HG03139 (cell line): Measurements from ENCODE around the gene ST6GAL1.

ENCODE experiments used
- ATAC-seq: cut with Tn5 transposase; IDR thresholded peaks from one replicate; pipeline ENCODE4 v1.9.1; 2021; ENCODE audit not compliant: unreplicated experiment

Gene ST6GAL1

GRCh38 chr3:187072102-187072501, 141.8 kb downstream of the ST6GAL1 start:
- ATAC-seq: no peak

- ATAC-seq: no peak
Observed at GRCh38 chr3:187072511-187072910, 142.2 kb downstream of the ST6GAL1 start.

- ATAC-seq: no peak
Observed at GRCh38 chr3:187073581-187074098, 143.3 kb downstream of the ST6GAL1 start.

DNA sequence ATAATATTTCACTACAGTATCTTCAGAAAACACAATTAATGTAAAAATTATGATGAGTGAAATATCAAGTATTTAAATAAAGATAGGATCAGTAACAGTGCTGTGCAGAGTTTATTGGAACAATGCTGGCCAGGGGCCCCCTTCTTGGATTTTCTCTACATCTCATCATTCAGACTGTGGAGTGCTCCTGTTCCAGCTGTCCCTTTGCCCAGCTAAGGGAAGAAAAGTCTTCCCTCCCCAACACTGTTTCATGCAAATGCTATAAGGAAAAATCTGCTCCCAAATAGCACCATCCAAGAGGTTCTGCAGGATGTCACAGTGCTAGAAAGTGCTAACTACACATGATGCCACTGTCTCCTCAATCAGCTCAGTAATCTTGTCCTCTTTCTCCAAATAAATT, 144.5 kb downstream of the ST6GAL1 start:
- no peak for ATAC-seq

- ATAC-seq: no peak
Observed at GRCh38 chr3:187076297-187076696, 146.0 kb downstream of the ST6GAL1 start.

DNA sequence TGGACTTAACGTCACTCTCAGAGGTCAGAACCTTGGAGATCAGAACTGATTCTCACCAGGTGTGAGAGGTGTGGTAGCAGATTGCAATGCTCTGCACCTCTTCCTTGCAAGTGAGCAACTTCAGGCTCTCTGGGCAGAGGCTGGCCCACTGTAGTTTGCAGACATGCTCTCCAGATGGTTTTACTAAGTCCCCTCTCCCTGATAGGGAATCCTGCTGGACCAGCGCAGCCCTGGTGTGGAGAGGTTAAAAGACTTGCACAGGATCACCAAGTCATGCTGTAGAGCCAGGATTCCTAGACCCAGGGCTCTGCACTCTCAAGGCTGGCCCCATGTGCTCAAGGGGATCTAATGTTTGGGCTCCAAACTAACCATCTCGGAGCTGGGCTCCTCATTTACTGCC, 146.8 kb downstream of the ST6GAL1 start:
- no peak for ATAC-seq

- ATAC-seq: no peak
Observed at GRCh38 chr3:187077537-187077936, 147.2 kb downstream of the ST6GAL1 start.

GRCh38 chr3:187079090-187080022, 149.0 kb downstream of the ST6GAL1 start:
- ATAC-seq: no peak

DNA sequence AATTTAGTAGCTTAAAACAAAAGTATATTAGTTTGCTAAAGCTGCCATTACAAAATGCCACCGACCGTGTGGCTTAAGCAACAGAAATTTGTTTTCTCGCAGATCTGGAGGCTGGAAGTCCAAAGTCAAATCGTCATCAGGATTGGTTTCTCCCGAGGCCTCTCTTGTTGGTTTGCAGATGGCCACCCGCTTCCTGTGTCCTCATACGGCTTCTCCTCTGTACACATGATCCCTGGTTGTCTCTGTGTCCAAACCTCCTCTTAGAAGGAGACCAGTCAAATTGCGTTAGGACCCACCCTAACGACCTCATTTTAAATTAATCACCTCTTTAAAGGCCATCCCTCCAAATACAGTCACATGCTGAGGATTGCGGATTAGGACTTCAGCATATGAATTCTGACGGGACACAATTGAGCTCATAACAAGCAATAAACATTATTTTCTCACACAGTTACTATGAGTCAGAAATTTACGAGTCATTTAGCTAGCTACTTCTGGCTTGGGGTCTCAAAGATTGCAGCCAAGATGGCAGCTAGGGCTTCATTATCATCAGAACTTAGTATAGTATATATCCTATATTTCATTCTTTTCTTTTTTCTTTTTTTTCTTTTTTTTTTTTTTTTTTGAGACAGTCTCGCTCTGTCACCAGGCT, 150.6 kb downstream of the ST6GAL1 start:
- ATAC-seq: no peak

DNA sequence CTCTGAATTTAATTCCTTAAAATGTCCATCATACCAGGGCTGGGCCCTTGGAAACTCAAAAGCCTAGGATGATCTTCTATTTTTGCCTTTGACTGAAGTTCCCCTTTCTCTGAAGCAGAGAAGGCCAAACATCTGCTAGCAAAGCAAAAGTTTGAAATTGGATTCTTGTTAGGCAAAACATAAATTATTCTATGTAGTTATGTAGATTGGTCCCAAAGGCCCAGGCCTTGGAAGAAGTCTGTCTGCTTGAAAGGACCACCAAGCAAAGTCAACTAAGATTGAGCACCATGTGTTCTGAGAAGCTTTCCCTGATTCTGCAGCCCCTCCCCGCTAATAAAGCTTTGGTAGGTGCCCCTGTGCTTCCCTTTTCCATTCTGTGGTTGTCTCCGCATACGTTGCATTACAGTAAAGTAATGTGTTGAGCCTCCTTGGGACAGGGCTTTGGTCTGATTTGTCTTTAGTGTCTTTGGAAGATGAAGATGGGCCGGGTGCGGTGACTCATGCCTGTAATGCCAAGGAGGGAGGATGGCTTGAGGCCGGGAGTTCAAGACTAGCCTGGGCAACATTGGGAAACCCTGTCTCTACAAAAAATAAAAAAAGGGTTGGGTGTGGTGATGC, 152.5 kb downstream of the ST6GAL1 start:
- no peak for ATAC-seq

DNA sequence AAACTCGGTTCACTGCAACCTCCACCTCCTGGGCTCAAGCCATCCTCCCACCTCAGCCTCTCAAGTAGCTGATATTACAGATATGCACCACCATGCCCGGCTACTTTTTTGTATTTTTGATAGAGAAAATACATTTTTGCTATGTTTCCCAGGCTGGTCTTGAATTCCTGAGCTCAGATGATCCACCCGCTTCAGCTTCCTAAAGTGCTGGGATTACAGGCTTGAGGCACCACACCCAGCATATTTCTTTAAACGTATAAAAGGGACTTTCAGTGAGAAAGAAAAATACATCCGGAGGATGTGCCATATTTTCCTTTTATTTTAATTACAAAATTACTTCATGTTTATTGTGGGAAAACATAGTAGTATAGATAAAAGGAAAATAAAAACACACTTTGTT, 153.8 kb downstream of the ST6GAL1 start:
- no peak for ATAC-seq

GRCh38 chr3:187084580-187084979, 154.3 kb downstream of the ST6GAL1 start:
- ATAC-seq: no peak

- ATAC-seq: no peak
Observed at GRCh38 chr3:187085021-187085666, 154.8 kb downstream of the ST6GAL1 start.

GRCh38 chr3:187085933-187086332, 155.6 kb downstream of the ST6GAL1 start:
- ATAC-seq: no peak

GRCh38 chr3:187086831-187087230, 156.5 kb downstream of the ST6GAL1 start:
- ATAC-seq: no peak

DNA sequence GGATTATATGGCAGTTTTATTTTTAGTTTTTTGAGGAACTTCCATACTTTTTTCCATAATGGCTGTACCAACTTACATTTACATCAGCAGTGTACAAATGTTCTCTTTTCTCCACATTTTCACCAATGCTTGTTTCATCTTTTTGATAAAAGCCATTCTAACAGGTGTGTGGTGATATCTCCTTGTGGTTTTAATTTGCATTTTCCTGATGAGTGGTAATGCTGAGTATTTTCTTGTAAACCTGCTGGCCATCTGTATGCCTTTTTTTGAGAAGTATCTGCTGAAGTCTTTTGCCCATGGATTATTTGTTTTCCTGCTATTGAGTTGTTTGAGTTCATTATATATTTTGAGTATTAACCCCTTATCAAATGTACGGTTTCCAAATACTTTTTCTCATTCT, 158.4 kb downstream of the ST6GAL1 start:
- no peak for ATAC-seq

DNA sequence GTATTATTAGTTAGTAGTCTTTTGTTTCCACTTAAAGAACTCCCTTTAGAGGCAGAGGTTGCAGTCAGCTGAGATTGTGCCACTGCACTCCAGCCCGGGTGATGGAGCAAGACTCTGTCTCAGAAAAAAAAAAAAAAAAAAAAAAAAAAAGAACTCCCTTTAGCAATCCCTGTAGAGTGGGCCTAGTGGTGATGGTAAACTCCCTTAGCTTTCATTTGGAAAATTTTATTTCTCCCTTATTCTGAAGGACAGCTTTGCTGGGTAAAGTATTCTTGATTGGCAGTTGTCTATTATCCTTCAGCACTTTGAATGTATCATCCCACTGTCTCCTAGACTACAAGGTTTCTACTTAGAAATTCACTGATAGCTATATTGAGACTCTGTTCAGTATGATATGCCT, 163.0 kb downstream of the ST6GAL1 start:
- ATAC-seq: no peak

- ATAC-seq: no peak
Observed at GRCh38 chr3:187098923-187099512, 168.7 kb downstream of the ST6GAL1 start.

DNA sequence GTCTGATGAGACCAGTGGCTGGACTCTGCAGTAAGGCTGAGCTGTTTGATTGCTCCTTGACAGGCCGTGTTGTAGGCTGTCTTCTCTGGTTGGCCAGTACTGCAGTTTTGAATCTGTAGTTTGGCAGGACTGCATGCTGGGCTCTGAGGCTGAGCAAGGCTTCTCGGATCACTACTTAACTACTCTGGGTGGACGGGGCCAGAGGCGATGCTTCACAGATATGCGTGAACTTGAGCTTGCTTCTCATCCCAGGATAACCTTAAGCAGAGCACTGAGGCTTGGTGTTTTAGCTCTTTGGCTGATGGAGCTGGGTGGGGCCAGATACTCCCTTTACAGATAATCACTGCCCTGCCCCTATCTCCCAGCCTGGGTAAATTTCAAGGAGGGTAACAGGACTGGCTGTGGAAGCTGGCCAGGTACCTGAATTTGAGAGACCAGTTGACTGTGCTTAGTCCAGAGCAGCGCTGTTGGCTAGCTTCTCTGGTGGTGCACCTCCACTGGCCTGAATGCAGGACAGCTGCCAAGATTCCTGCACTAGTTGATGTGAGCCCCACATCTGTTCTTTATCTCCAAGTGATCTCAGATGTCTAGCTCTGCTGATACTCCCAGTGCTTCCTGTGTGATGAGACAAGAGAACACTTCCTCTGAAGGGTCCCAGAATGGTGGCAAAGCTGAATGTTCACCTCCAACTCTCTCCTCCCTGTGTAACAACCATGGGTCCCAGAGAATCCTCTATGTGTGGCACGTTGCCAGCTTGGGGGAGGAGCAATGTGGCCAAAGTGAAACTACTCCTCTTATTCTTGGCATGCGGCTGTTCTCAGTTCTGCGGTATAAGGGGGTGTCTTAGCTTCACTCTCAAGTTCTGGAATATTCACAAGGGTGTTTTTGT, 171.1 kb downstream of the ST6GAL1 start:
- peak; percentile 39 for ATAC-seq
